HG03060 (cell line): ENCODE results near the gene MTUS2.

Experiments
- ATAC-seq: cut with Tn5 transposase; IDR thresholded peaks from one replicate; pipeline ENCODE4 v1.9.1; 2021; ENCODE audit warnings: low read depth, moderate number of reproducible peaks; ENCODE audit not compliant: unreplicated experiment

The MTUS2 gene

GRCh38 chr13:28856287-28856686 lies 36.1 kb downstream of the MTUS2 start:
- ATAC-seq = no peak

- ATAC-seq = no peak
Measured at GRCh38 chr13:28859069-28859468, 38.9 kb downstream of the MTUS2 start.

GRCh38 chr13:28859717-28860116 lies 39.6 kb downstream of the MTUS2 start:
- no peak for ATAC-seq

- ATAC-seq = no peak
Measured at GRCh38 chr13:28864544-28864943, 44.4 kb downstream of the MTUS2 start.

- no peak for ATAC-seq
Measured at GRCh38 chr13:28865149-28865744, 45.1 kb downstream of the MTUS2 start.

- no peak for ATAC-seq
Measured at GRCh38 chr13:28865951-28866350, 45.8 kb downstream of the MTUS2 start.

GRCh38 chr13:28866932-28867331 lies 46.8 kb downstream of the MTUS2 start:
- ATAC-seq = no peak

GRCh38 chr13:28867564-28867963 lies 47.4 kb downstream of the MTUS2 start:
- no peak for ATAC-seq

- no peak for ATAC-seq
Measured at GRCh38 chr13:28872427-28873176, 52.5 kb downstream of the MTUS2 start.

GRCh38 chr13:28875846-28876615 lies 55.9 kb downstream of the MTUS2 start:
- ATAC-seq = no peak

GRCh38 chr13:28877408-28877807 lies 57.3 kb downstream of the MTUS2 start:
- no peak for ATAC-seq

GRCh38 chr13:28885181-28885580 lies 65.0 kb downstream of the MTUS2 start:
- no peak for ATAC-seq

- no peak for ATAC-seq
Measured at GRCh38 chr13:28889086-28889732, 69.1 kb downstream of the MTUS2 start.

GRCh38 chr13:28890712-28891111 lies 70.6 kb downstream of the MTUS2 start:
- ATAC-seq = no peak

GRCh38 chr13:28918030-28918429 lies 97.9 kb downstream of the MTUS2 start:
- ATAC-seq = no peak

GRCh38 chr13:28922341-28922740 lies 102.2 kb downstream of the MTUS2 start:
- no peak for ATAC-seq

GRCh38 chr13:28935104-28935503 lies 115.0 kb downstream of the MTUS2 start:
- no peak for ATAC-seq

GRCh38 chr13:28942906-28943305 lies 122.8 kb downstream of the MTUS2 start:
- ATAC-seq = no peak

GRCh38 chr13:28953714-28954418 lies 133.7 kb downstream of the MTUS2 start:
- no peak for ATAC-seq

GRCh38 chr13:28954419-28954725 lies 134.2 kb downstream of the MTUS2 start:
- ATAC-seq = no peak

GRCh38 chr13:28954810-28955209 lies 134.7 kb downstream of the MTUS2 start:
- no peak for ATAC-seq
